H54 (cell line): Measurements from ENCODE around the gene APEH.

Experiments used
- DNase-seq: peaks from one replicate; pipeline ENCODE4 v3.0.0; 2011; ENCODE audit warnings: low spot score, mixed read lengths; ENCODE audit not compliant: insufficient read length
- FAIRE-seq: peaks from 3 replicates; lab custom pipeline; 2011; peaks lifted over from hg19 to GRCh38; lab: Jason Lieb, UNC
- POLR2A ChIP-seq: IDR thresholded peaks from 2 replicates; pipeline ENCODE4 v1.6.1; 2011; ENCODE audit warnings: low read depth, mild to moderate bottlenecking, low read length

The APEH gene

GRCh38 chr3:49642708-49643145 is 31.4 kb upstream of the APEH start:
- FAIRE-seq (no peak), DNase-seq (no peak)
- TF ChIP-seq POLR2A, result no peak

- no peak for TF ChIP-seq POLR2A
- FAIRE-seq, result no peak
- no peak for DNase-seq
These were observed 29.5 kb upstream of the APEH start for GRCh38 chr3:49644684-49645083.

DNA sequence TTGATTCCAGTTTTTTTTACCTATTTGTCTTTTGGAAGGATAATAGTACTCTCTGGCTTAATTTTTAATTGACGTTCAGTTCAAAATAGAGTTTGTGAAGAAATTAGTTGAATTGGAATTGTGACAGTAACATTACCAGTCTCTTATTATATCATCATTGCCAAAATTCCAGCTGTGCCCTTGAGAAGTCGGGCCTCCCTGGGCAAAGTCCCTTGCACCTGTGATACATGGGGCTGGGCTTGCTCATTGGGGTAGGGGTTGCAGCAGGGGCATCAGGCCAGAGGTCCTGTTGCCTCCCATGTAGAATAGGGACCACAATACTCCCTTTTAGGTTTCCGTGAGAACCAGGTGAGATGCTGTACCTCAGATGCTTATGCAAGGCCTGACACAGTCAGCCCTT is 27.9 kb upstream of the APEH start:
- FAIRE-seq (no peak), DNase-seq (no peak)
- no peak for TF ChIP-seq POLR2A

- FAIRE-seq (no peak), DNase-seq (no peak)
- no peak for TF ChIP-seq POLR2A
These were observed 26.4 kb upstream of the APEH start for GRCh38 chr3:49647741-49648140.

DNA sequence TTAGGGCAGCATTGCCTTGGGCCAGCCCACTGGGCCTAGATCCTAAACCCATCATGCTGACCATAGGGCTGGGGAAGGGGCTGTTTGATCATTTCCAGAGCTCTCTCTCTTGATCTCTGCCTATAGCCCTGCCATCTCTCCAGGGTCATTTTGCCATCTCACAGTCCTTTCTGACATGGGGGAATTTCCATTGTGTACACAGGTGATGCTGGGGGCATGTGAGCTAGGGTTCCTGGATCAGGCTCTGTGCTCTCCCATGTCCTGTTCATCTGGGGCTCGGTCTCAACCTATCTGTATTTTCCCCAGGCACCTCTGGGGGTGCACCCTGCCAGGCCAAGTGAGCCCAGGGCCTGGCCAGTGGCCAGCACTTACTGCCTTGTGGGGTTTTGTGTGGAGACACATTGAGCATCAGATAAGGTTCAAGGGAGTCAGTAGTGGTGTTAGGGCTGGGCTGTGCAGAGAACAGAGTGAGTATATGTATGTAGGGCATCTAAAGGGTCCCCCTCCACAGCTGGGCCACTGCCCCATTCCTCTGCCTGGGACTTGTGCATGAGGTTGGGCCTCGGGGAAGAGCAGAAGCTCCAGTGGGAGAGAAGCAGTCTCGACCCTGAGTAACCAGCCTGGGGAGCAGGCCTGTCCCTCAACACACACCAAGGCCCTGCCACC is 25.7 kb upstream of the APEH start:
- FAIRE-seq, result no peak
- TF ChIP-seq POLR2A, result no peak
- DNase-seq, result no peak

DNA sequence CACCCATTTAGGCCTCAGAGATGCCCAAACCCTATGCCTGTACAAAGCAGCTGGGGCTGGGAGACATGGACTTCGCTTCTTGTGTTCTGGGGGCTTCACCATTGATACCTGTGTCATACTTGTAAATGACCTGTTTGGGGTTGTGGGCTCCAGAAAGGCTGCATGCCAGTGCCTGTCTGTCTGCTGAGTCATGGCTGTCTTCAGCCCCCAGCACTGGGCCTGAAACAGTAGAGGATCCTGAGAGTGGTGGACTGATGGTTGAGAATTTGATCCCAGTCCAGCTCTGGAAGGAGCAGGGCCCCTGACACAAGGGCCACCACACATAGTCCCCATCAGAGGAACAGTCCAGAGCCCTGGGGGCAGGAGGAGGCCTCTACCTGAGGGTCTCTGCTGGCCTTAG is 24.6 kb upstream of the APEH start:
- DNase-seq (no peak), FAIRE-seq (no peak)
- TF ChIP-seq POLR2A, result no peak

DNA sequence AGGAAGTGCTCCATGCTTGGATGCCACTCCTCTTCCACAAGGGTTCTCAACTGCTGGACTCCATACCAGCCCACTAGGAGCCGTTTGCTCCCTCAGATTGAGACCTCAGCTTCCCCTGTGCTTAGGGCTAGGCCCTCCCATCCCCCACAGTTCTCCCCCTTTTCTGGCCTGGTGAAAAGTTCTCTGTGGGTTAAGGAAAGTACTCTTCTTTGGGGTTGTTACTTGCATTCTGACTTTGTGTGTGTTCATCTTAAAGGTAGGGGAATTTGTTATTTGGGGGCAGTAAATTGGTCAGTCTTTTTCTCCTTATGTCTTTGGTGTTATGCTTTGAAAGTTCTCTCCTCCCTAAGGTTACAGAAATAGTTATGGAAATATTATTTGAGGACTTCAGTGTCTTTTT is 24.0 kb upstream of the APEH start:
- DNase-seq (no peak), FAIRE-seq (no peak)
- TF ChIP-seq POLR2A, result no peak

DNA sequence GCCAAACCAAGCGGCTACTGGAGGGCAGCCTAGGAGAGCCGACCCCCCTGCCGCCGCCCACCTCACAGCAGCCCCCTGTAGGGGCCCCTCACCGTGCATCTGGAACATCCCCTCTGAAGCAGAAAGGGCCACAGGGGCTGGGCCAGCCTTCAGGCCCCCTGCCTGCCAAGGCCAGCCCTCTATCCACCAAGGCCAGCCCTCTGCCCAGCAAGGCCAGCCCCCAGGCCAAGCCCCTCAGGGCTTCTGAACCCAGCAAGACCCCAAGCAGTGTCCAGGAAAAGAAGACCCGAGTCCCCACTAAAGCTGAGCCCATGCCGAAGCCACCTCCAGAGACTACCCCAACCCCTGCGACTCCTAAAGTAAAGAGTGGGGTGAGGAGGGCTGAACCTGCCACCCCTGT is 23.5 kb upstream of the APEH start:
- DNase-seq (no peak), FAIRE-seq (no peak)
- no peak for TF ChIP-seq POLR2A

DNA sequence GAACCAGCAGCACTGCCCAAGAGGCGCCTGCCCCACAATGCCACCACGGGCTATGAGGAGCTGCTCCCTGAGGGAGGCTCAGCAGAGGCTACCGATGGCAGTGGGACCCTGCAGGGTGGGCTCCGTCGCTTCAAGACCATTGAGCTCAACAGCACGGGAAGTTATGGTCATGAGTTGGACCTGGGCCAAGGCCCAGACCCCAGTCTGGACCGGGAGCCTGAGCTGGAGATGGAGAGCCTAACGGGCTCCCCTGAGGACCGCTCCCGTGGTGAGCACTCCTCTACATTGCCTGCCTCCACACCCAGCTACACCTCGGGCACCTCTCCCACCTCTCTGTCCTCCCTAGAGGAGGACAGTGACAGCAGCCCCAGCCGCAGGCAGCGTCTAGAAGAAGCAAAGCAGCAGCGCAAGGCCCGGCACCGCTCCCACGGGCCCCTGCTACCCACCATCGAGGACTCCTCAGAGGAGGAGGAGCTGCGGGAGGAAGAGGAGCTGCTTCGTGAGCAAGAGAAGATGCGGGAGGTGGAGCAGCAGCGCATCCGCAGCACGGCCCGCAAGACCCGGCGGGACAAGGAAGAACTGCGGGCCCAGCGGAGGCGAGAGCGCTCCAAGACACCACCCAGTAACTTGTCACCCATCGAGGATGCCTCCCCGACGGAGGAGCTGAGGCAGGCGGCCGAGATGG is 21.8 kb upstream of the APEH start:
- FAIRE-seq (no peak), DNase-seq (no peak)
- TF ChIP-seq POLR2A, result no peak

- DNase-seq, result no peak
- TF ChIP-seq POLR2A, result no peak
- FAIRE-seq, result no peak
These were observed 21.2 kb upstream of the APEH start for GRCh38 chr3:49652903-49653415.

DNA sequence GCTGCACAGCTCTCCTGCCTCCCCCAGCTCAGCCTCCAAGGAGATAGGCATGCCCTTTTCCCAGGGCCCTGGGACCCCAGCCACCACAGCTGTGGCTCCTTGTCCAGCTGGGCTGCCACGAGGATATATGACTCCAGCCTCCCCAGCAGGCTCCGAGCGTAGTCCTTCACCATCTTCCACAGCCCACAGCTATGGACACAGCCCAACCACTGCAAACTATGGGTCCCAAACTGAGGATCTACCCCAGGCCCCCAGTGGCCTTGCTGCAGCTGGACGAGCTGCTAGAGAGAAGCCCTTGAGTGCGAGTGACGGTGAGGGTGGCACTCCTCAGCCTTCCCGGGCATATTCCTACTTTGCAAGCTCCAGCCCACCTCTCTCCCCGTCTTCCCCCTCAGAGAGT is 20.5 kb upstream of the APEH start:
- no peak for DNase-seq
- no peak for TF ChIP-seq POLR2A
- no peak for FAIRE-seq

GRCh38 chr3:49654176-49654825 is 19.9 kb upstream of the APEH start:
- no peak for DNase-seq
- no peak for TF ChIP-seq POLR2A
- FAIRE-seq, result no peak

DNA sequence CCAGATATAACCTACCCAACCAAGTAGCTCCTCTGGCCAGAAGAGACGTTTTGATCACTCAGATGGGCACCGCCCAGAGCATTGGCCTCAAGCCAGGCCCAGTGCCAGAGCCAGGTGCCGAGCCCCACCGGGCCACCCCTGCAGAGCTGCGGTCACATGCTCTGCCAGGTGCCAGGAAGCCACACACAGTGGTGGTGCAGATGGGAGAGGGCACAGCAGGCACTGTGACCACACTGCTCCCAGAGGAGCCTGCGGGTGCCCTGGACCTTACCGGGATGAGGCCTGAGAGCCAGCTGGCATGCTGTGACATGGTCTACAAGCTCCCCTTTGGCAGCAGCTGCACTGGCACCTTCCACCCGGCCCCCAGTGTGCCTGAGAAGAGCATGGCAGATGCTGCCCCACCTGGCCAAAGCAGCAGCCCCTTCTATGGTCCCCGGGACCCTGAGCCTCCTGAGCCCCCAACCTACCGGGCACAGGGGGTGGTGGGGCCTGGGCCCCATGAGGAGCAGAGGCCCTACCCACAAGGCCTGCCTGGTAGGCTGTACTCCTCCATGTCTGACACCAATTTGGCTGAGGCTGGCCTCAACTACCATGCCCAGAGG is 19.1 kb upstream of the APEH start:
- FAIRE-seq (no peak), DNase-seq (no peak)
- no peak for TF ChIP-seq POLR2A

- DNase-seq (no peak), FAIRE-seq (no peak)
- TF ChIP-seq POLR2A, result no peak
These were observed 18.3 kb upstream of the APEH start for GRCh38 chr3:49655731-49656285.
